GM23338 (cell line): Measurements from ENCODE around the gene NBPF26. TPM values are rescaled to one million over a fixed set of nuclear protein-coding genes. Genes with fewer than 3 reads are reported as not detected.

ENCODE experiments used
- polyA plus RNA-seq: library from polyadenylated mRNA; unstranded; fragments of >200 nt; fragmentation: Nextera tagmentation; extraction: Ambion mirVana; gene quantifications from 2 replicates; pipeline ENCODE4 v1.2.1, GENCODE V29; 2016
- small RNA-seq: library from RNA; depleted of rRNA; stranded (forward); fragments of <200 nt; gene quantifications from one replicate; pipeline ENCODE3, GENCODE V24; 2014; ENCODE audit warnings: low replicate concordance
- total RNA-seq: library from RNA; depleted of rRNA; stranded (reverse); fragments of >200 nt; shearing (Covaris generic); gene quantifications from 2 replicates; pipeline ENCODE4 v1.2.3, GENCODE V29; 2014; rRNA removed

NBPF26 gene
- total and polyA plus RNA-seq, 2 experiments from 2014 or later: 1.8 to 6.8 TPM

Small RNAs within 50 kb of the gene (small RNA-seq; reads per million reads assigned to genes)
- 4.4 reads per million, percentile 92 among the genes with 10 or more reads in this experiment for gene RNVU1-19

Other genes with a start within 250 kb of the NBPF26 start
- not detected in 2 replicates for gene PPIAL4A, start 165.8 kb downstream of the NBPF26 start, total RNA-seq
- gene PPIAL4A, start 165.8 kb downstream of the NBPF26 start, polyA plus RNA-seq: not detected in 2 replicates